ENCODE results near the gene MACROD2. TPM values are rescaled to one million over a fixed set of nuclear protein-coding genes. Genes with fewer than 3 reads are reported as not detected.

MACROD2 gene
- total RNA-seq, 1 experiment from 2014 or later, result 2.3 TPM

DNA sequence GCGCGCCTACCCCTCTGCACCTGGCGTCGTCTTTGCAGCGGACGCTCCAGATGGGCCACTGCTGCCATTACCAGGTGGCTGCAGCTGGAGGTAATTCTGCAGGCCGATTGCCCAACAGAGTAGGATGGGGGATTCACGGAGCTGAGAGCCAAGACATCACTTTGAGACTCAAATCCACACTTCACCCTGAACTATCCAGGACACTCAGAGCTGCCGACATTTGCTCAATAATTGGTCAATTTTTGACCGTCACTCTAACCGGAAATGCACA lies 1037.0 kb downstream of the MACROD2 start:
- DNase-seq (ENCODE audit: low spot score), result no peak

DNA sequence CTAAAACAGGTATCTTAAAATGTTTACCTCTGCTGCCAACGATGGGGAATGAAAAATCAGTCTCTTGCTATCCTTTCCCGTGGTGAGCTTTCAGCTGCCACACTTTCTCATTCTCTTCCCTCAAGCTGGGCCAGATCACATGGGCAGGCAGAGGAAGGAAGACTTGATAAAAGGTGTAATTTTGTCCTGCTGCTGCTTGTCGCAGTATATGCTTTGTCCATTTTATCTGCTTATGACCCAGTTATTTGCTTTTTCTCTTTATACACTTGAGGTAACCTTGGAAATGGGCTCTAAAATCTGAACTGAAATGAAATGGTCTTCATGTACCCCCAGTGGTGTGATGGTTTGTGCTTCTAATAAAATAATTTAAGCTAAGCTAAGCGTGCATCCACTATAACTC lies 1038.0 kb downstream of the MACROD2 start:
- DNase-seq (ENCODE audit: low spot score), result no peak

DNA sequence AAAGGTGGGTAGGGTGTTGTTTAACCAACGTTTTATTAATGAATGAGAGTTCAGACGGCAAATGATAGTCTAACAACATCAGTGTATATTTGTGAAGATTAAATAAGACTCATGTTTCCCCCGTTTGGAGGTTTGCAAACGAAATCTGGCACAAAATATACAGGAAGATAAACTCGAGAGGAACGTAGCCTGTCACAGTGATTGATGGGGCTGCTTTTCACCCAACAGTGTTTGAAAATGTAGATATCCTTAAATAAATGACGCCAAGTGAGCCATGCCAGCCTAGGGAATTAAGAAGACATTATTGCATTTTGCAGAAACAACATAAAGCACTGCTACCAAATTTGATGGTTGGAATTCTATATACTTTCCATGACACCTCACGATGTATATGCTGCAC lies 1038.6 kb downstream of the MACROD2 start:
- DNase-seq (ENCODE audit: low spot score), result no peak

DNA sequence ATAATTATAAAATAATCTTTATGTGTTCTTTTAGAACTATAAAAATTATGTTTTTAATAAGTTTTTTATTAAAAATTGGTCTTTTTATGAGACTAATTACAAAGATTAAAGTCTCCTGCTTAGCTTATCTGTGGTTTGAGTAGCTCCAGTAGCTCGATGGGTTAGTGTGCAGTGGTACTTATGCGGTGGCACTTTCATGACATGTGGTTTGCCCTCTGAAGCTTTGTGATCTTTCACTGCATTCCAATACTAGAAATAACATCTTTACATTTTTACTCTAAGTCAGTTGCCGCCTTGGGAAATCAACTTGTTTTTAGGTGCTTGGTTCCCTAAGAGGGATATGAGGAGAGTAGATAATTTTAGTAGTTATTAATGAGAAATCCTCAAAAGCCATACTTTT lies 1041.6 kb downstream of the MACROD2 start:
- DNase-seq (ENCODE audit: low spot score), result no peak

DNA sequence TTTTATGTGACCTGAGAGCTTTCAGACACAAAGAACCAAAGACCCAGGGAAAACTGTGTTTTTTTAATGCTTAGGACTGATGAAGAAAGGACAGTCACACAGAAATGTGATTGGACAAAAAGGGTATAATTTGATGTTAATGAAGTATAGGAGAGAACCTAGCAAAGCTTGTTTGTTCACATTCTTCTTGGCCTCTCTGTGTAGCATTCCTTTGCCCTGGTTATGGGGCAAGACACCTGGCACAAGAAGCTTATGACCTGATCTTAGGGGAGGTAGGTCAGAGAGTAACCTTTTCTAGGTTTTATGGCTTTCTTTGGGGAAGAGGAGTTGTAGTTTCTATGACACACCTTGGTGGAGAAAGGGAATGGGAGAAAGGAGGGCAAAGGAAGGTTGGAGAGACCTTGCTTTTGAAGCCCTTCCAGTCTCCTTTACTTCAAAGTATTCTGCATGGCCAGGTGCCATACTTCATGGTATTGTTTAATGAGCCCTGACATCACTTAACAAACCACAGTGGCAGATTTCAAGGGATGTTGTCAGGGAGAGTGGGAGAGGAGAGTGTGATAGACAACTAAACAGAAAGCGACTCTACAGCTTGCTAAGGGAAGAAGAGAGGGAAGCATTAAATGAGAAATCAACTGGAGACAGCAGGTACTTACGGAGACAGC lies 1043.9 kb downstream of the MACROD2 start:
- DNase-seq (ENCODE audit: low spot score), result no peak

DNA sequence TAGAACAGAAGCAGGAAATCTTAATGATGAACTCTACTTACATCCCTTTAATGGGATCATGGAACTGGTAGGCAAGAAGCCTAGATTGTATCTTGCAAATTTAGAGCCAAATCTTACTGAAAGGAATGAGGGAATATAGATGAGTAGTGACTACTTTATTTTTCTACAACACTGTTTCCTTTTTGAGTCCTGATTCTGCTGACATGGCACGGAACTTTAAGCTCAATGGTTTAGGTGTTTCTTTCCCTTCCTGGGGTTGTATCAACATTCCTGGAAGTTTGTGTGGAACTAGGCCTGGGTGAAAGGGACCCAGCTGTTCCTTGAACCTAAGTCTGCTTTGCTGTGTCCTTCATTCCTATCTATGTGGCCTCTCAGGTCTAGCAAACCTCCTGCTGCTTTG lies 1047.4 kb downstream of the MACROD2 start:
- no peak for DNase-seq (ENCODE audit: low spot score)

DNA sequence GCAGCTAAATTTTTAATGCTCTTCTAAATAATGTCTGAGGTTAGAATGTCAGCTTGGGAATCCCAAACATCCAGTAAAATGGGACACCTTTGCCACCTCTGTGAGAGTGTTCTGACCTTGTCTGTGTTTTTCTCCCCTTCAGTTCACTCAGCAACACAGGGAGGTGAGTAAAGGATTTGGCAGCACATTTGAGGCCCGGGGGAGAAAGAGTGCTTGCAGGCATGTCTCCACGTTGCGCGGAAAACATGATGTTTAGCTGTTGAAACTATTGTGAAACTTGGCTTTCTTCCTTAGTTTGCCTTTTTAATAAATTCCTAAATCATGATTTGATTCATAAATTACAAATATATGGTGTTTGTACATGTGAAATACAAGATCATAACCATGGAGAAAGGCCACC lies 1049.9 kb downstream of the MACROD2 start:
- DNase-seq (ENCODE audit: low spot score), result no peak

DNA sequence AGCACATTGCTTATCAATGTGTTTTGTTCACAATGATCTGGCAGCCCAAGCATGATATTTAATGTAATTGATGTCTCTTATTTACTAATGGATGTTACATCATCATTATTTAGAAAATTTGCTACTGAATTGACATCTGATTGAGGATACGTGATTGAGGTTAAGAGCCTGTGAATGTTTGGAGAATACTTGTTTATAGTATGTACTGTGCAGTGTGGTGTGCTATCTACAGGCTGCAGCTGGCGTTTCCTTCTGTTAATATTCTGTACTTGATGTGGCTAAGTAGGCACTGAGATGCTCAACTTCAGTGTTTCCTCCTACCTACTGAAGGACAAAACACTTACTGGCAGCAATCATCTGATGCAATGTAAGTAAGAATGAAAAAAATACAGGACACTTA lies 1051.7 kb downstream of the MACROD2 start:
- no peak for DNase-seq (ENCODE audit: low spot score)

DNA sequence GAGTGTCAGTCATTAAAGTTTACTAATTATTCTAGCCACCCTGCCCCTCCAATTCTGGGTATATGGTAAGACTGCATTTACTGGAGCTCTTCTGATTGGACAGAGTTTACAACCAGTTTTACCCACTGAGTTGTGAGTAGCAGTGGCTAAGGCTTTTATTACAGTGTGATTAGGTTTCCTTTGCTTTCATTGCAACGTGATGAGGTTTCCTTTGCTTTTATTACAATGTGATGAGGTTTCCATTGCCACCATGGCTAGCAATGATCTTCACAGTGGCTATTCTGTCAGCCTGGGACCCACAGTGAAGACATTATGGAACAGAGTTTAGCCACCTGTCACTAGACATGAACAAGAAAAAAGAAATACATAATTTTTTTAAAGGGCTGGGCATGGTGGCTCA lies 1052.3 kb downstream of the MACROD2 start:
- DNase-seq (ENCODE audit: low spot score), result no peak

DNA sequence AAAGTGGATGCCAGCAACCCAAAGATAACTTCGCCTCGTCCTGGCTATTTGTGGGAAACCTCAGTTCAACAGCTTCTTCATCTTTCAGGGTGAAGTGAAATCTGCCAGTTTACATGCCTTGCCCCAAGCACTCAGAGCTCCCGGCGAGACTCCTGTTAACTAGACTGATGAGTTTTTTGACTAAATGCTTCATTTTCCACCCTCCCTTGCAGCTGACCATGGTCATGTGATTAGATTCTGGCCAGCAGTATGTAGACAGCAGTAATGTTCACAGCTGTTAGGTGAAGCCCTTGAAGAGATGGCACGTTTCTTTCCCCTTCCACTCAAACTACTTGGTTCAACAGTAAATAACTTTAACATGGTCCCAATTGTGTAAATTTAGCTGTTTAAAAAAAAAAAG lies 1060.9 kb downstream of the MACROD2 start:
- DNase-seq (ENCODE audit: low spot score), result no peak

DNA sequence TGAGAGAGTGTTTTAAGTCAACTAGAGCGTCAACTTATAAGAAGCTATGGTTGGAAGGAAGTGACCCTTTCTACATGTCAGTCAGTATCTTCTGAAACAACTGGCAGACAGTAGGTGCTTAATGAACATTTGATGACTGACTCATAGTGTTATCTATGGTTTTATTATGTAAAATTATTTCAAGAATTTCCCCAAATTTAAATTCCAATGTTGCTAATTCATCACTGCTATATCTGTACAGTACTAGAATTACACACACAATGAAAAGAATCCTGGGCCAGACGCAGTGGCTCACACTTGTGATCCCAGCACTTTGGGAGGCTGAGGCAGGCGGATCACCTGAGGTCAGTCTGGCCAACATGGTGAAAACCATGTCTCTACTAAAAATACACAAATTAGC lies 1063.5 kb downstream of the MACROD2 start:
- DNase-seq (ENCODE audit: low spot score), result no peak

DNA sequence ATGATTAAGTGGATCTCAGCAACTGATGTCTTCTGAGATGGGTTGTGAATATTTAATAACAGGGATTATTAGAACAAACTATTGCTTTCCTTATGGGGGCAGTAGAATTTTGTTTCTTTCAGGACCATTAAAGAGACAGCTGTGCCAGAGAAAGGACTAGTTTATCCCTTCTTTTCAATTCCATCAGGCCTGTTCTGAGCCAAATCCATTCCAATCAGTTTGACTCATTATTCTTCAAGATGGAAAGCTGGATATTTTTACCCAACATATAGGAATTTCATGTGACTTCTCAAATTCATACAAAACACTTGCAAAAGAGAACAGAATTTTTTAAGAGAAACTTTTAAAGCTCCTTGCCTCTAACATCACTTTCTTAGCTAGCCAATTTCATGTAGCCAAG lies 1064.1 kb downstream of the MACROD2 start:
- no peak for DNase-seq (ENCODE audit: low spot score)

DNA sequence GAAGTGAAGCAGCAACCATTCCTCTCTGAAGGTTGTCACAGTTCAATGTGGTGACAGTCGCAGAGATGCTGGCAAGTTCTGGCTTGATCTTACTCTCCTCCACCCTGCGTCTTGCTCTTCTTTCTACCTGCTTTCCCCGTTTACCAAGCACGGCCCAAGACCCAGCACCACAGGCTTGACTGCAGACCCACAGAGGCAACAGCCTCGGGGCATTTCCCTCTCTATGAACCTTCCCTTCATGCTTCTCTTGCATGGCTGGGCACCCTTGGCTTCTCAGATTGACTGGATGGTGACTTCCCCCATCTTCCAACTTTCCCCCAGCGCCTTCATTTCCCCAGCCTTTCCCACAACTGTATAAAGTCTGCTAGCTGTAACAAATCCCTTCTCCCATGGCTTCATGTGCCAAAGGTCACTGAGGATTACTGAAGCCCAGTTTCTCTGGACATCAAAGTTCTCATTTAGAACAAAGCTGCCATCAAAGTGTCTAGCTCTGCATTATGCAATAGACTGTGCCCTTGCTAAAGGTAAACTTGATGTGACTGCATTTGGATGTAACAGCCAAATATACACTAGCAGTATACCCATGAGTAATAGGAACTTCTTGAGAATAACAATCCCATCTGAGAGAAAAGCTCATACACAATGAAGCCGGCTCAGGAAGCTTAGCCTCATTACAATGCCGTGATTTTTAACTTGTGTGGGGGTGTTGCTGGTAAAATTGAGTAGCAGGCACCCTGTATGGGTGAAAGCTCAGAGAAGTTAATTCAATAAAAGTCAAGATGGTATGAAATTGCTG lies 1065.1 kb downstream of the MACROD2 start:
- DNase-seq (ENCODE audit: low spot score), result no peak

DNA sequence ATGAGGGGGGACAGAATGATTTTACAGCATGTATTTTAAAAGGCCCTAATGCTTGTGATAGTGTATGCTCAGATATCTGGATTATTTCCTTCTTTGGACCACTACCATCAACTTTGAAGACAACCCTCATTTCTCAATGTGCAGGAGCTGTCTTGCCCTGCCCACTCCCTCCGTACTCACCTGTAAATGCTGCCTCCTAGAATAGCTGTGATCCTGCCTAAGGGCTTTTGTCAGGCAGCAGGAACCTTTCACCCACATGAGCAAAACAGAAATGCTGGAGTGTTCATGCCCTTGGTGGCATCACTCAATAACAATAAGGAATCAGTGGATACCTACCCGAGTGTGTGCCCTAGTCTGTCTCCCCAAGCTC lies 1065.7 kb downstream of the MACROD2 start:
- no peak for DNase-seq (ENCODE audit: low spot score)

DNA sequence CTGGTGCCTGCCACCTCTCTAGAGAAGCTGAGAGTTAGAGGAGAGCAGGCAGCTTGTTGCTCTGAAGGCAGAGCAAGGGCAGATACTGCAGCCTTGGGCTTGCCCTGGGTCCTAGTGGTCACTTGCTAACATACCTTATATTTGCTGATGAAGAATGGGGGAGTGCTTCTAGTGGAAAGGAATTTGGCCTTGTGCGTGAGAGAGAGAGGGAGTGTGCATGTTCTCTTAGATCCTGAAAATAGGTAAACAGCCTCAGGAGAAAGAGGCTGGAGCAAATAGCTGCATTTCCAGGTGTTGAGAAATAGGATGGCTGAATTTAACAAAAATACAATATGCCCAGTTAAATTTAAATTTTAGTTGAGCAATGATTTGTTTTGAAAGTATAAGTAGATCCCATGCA lies 1066.6 kb downstream of the MACROD2 start:
- DNase-seq (ENCODE audit: low spot score), result no peak

DNA sequence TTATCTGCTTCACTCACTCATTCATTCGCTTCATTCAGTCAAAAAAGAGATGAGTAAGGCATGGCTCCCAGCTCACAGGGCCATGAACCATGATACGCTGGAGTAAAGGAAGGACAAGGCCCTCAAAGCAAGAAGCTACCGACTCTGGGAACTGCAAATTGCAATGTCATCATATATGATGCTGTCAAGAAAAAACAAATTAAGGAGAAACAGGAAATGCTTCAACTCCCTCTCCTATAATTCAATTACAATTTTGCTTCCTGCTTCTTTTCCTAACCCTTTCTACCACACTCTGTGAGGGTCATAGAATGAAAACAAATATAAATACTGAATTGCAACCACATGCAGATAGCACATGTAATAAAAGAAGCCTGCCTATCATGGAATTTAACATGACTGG lies 1067.8 kb downstream of the MACROD2 start:
- no peak for DNase-seq (ENCODE audit: low spot score)

DNA sequence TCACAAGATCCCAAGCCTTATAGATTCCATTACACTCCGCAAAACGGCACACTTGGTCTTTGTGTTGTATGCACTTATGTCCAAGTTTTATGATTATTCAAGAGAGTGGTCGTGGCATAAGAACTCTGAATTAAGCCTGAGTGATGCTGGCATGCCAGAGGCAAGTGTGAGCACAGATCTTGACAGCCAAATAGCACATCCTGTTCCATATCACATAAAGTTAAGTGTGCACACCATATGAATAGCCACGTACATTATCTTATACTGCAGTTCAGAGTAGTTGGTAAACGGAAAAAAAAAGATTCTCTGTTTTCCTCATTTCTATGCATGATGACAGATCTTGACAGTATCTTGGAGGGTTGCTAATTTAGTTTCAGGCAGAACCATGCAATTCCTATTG lies 1069.4 kb downstream of the MACROD2 start:
- no peak for DNase-seq (ENCODE audit: low spot score)

DNA sequence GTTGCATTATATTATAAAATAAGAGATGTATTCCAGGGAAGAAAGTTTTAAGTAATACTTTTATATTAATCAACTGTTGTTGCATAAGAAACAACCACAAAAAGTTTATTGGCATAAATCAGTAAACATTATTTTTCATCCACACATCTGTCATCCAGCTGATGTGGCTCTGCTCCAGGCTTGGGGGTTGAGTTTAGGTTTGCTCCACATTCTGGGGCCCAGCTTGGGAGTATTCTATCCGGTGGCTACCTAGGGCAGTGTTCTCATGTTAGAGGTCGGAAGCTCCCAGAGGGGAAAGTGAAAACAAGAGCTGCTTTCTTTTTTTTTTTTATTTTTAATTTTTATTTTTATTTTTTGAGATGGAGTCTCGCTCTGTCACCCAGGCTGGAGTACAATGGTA lies 1070.5 kb downstream of the MACROD2 start:
- no peak for DNase-seq (ENCODE audit: low spot score)

DNA sequence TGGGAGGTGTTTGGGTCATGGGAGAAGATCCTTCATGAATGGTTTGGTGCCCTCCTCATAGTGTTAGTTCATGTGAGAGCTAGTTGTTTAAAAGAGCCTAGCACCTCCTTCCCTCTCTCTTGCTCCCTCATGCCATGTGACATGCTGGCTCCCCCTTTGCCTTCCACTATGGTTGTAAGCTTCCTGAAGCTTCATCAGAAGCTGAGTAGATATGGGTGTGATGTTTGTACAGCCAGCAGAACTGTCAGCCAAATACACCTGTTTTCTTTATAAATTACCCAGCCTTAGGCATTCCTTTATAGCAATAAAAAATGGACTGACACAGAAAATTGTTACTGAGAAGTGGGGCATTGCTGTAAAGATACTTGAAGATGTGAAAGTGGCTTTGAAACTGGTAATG lies 1073.2 kb downstream of the MACROD2 start:
- DNase-seq (ENCODE audit: low spot score), result no peak

DNA sequence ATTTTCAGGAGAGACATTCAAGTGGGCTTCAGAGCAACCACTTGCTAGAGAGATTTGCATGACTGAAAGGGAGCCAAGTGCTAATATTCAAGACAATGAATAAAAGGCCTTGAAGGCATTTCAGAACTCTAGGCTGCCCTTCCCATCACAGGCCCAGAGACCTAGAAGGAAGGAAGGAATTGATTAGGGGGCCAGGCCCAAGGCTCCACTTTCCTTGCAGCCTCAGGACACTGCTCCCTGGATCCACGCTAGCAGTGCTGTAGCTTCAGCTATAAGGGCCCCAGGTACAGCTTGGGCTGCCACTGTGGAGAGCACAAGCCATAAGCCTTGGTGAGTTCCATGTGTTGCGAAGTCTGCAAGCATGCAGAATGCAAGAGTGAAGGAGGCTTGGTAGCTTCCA lies 1074.0 kb downstream of the MACROD2 start:
- DNase-seq (ENCODE audit: low spot score), result no peak

DNA sequence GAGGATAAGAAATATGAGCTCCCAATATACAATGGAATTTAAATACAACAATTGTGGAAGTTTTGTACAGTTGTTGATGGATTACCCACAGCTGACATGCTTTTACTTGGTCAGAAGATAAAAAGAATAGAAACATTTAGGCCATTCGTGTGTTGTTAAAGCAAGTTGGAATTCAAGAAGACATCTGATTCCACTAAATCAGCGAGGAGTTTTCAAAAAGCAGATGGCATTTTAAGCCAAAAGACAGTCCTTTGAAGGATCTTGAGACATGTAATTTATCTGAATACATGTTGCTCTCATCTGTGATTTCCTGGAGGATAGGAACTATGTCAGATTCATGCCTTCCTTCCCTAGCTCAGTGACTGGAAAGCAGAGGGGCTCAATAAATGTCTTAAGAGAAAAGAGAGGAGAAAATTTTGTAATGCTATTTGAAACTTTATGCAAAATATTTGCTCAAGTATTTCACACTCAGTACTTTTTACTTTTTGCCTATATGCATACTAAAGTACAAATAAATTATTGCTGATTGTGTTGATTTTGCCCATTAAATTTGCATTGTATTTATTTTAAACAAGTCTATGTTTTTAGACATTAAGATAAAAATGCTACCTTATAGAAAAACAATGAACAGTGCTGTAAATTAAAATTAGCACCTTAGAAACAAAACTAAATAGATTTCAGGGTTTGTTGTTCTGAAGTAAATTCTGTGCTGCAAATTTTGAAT lies 1075.9 kb downstream of the MACROD2 start:
- no peak for DNase-seq (ENCODE audit: low spot score)

DNA sequence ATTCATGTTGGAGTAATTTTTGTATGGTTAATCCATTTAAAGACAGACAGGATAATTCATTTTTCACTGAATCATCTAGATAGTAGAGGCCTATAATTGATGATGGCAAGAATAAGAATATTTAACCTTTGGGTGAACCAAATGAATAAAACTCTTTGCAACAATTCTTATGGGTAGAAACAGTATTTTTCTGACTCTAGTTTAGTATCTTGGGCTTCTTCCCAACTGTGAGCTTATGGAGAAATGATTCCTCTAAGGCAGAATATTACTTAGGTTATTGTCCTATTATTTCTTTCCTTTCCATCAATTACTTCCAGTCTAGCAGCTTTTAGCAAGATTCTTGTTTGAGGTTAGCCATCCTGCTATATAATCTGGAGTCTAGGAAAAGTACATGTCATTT lies 1077.0 kb downstream of the MACROD2 start:
- DNase-seq (ENCODE audit: low spot score), result no peak

DNA sequence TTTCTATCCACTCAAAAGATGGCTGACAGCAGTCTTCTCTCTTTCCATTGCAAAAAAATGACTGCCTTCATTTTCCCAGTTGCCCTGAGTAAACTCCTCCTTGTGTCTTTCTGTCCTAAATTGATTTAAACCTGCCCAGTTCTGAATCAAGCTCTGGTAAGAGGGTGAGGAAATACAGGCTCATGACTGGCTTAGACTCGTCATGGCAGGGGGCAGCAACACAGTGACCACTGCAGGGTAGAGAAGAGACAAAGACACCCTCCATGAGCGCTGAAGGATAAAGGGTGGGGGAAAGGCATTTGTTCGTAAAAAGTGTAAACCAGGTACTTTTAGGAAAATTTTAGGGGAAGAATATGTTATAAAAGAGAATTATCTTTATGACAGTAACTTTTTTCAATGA lies 1080.3 kb downstream of the MACROD2 start:
- no peak for DNase-seq (ENCODE audit: low spot score)

All from HT-29 (cell line).